ENCODE measurements around the gene NSMCE4A.

DNA sequence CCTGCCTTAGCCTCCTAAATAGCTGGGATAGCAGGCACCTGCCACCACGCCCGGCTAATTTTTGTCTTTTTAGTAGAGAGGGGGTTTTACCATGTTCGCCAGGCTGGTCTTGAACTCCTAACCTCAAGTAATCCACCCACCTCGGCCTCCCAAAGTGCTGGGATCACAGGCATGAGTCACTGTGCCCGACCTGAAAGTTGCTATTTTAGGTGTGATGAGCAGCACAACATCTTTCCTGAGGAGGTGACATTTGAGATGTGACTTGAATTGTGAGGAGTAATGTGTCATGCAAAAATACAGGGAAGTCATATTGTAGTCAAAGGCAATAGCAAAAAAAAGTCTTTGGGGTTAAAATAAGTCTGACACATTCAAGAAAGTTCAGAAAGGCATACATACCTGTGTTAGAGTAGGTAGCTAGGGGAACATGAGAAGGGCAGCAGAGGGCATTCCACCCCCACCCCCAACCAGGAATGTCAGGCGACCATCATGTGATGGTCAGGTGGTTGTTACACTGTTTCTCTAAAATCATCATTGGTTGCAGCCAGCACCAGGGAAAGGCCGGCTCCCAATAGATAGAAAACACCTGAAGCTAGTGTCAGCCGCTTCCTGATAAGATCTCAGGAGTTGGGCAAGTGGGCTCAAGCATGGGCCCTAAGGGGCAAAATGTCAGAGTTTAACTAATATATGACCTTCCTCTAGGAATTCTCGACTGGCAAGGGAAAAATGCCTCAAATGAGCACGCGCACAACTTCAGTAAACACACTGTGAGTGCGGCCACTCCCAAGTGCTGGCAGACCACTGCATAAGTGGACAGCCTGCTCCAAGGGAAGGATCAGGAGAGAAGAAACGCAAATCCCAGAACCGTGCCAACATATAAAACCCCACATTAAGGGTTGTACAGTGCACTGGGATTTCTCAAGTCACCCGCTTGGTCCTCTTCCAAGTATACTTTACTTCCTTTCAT, 13.6 kb upstream of the NSMCE4A start, which contains the start of gene TACC2:
- TF ChIP-seq, protein P1, sequence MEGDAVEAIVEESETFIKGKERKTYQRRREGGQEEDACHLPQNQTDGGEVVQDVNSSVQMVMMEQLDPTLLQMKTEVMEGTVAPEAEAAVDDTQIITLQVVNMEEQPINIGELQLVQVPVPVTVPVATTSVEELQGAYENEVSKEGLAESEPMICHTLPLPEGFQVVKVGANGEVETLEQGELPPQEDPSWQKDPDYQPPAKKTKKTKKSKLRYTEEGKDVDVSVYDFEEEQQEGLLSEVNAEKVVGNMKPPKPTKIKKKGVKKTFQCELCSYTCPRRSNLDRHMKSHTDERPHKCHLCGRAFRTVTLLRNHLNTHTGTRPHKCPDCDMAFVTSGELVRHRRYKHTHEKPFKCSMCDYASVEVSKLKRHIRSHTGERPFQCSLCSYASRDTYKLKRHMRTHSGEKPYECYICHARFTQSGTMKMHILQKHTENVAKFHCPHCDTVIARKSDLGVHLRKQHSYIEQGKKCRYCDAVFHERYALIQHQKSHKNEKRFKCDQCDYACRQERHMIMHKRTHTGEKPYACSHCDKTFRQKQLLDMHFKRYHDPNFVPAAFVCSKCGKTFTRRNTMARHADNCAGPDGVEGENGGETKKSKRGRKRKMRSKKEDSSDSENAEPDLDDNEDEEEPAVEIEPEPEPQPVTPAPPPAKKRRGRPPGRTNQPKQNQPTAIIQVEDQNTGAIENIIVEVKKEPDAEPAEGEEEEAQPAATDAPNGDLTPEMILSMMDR (IDR thresholded peaks at IDR 0.05), result no peak
- TF ChIP-seq POLR2A (IDR thresholded peaks at IDR 0.05) (no peak), POLR2AphosphoS5 (IDR thresholded peaks at IDR 0.05) (no peak)
